Measurements from ENCODE around the gene RASA3. TPM values are rescaled to one million over a fixed set of nuclear protein-coding genes. Genes with fewer than 3 reads are reported as not detected.

RASA3 gene
- total RNA-seq, 2 donors from 2014 or later: 6.3 to 12.0 TPM

- Histone ChIP-seq H3K36me3 (ENCODE audit: control insufficient read depth, insufficient read depth, low read length) (no peaks in the 10 kb centered on the region), H3K4me3 (ENCODE audit: low read length) (no peak overlapping the region), H3K9ac (ENCODE audit: extremely low read depth, low read length, poor library complexity, severe bottlenecking) (no peak overlapping the region), H3K9me3 (ENCODE audit: control insufficient read depth, low read length) (no peaks in the 10 kb centered on the region), H3K4me1 (ENCODE audit: control insufficient read depth, insufficient read depth, low read length) (no peaks in the 10 kb centered on the region), H3K27me3 (ENCODE audit: control insufficient read depth, insufficient read depth, low read length, poor library complexity, severe bottlenecking) (no peaks in the 10 kb centered on the region), H3K27ac (ENCODE audit: low read depth, low read length) (no peak overlapping the region)
- Mint-ChIP-seq H3K4me3 (no peak overlapping the region), H3K9me3 (no peaks in the 10 kb centered on the region), H3K27me3 (ENCODE audit: insufficient read depth) (no peaks in the 10 kb centered on the region), H3K4me1 (no peaks in the 10 kb centered on the region), H3K36me3 (ENCODE audit: low read depth) (peaks cover 15% of the 10 kb centered on the region), H3K27ac (no peak overlapping the region)
- DNase-seq: no peak
- no peak for TF ChIP-seq CTCF (conservative IDR thresholded peaks at IDR 0.05)
- 94 to 95% methylated on average over 16 to 20 of the region's 20 CpGs for WGBS, 2 experiments (ENCODE audit: insufficient coverage in 1 of 2, insufficient read length in 1 of 2)
Measured at GRCh38 chr13:114018461-114019055, 113.9 kb downstream of the RASA3 start.

GRCh38 chr13:114017966-114018365, 114.5 kb downstream of the RASA3 start:
- no peaks in the 10 kb centered on the region for H3K9me3 Mint-ChIP-seq
- no peak overlapping the region for H3K4me3 Mint-ChIP-seq
- Histone ChIP-seq H3K4me3 (ENCODE audit: low read length) (no peak overlapping the region), H3K9ac (ENCODE audit: extremely low read depth, low read length, poor library complexity, severe bottlenecking) (no peak overlapping the region), H3K4me1 (ENCODE audit: control insufficient read depth, insufficient read depth, low read length) (no peaks in the 10 kb centered on the region), H3K36me3 (ENCODE audit: control insufficient read depth, insufficient read depth, low read length) (no peaks in the 10 kb centered on the region), H3K27ac (ENCODE audit: low read depth, low read length) (no peak overlapping the region), H3K9me3 (ENCODE audit: control insufficient read depth, low read length) (no peaks in the 10 kb centered on the region), H3K27me3 (ENCODE audit: control insufficient read depth, insufficient read depth, low read length, poor library complexity, severe bottlenecking) (no peaks in the 10 kb centered on the region)
- WGBS, 2 experiments (ENCODE audit: insufficient coverage in 1 of 2, insufficient read length in 1 of 2): 95 to 98% methylated on average over 23 of the region's 23 CpGs
- H3K36me3 Mint-ChIP-seq (ENCODE audit: low read depth): peaks cover 15% of the 10 kb centered on the region
- no peak for TF ChIP-seq CTCF (conservative IDR thresholded peaks at IDR 0.05)
- no peaks in the 10 kb centered on the region for H3K27me3 Mint-ChIP-seq (ENCODE audit: insufficient read depth)
- no peaks in the 10 kb centered on the region for H3K4me1 Mint-ChIP-seq
- H3K27ac Mint-ChIP-seq: no peak overlapping the region
- no peak for DNase-seq

- no peaks in the 10 kb centered on the region for H3K4me1 Mint-ChIP-seq
- Histone ChIP-seq H3K27me3 (ENCODE audit: control insufficient read depth, insufficient read depth, low read length, poor library complexity, severe bottlenecking) (no peaks in the 10 kb centered on the region), H3K9ac (ENCODE audit: extremely low read depth, low read length, poor library complexity, severe bottlenecking) (no peak overlapping the region), H3K4me1 (ENCODE audit: control insufficient read depth, insufficient read depth, low read length) (no peaks in the 10 kb centered on the region), H3K9me3 (ENCODE audit: control insufficient read depth, low read length) (no peaks in the 10 kb centered on the region), H3K4me3 (ENCODE audit: low read length) (no peak overlapping the region), H3K27ac (ENCODE audit: low read depth, low read length) (no peak overlapping the region), H3K36me3 (ENCODE audit: control insufficient read depth, insufficient read depth, low read length) (no peaks in the 10 kb centered on the region)
- 91 to 92% methylated on average over 25 to 29 of the region's 29 CpGs for WGBS, 2 experiments (ENCODE audit: insufficient coverage in 1 of 2, insufficient read length in 1 of 2)
- peaks cover 15% of the 10 kb centered on the region for H3K36me3 Mint-ChIP-seq (ENCODE audit: low read depth)
- peak overlapping the region; percentile 56 for H3K27ac Mint-ChIP-seq
- no peak overlapping the region for H3K4me3 Mint-ChIP-seq
- no peaks in the 10 kb centered on the region for H3K27me3 Mint-ChIP-seq (ENCODE audit: insufficient read depth)
- DNase-seq: peak; percentile 82
- peak; percentile 70 for TF ChIP-seq CTCF (conservative IDR thresholded peaks at IDR 0.05)
- H3K9me3 Mint-ChIP-seq: no peaks in the 10 kb centered on the region
Measured at GRCh38 chr13:114017028-114017630, 115.3 kb downstream of the RASA3 start.
